GM18502 (cell line): ENCODE data around the gene IRF2BPL.

ENCODE experiments used
- ATAC-seq: cut with Tn5 transposase; IDR thresholded peaks from one replicate; pipeline ENCODE4 v1.9.1; 2021; ENCODE audit warnings: mild to moderate bottlenecking; ENCODE audit not compliant: unreplicated experiment, poor library complexity

Gene IRF2BPL

GRCh38 chr14:77014734-77015133 lies 13.8 kb downstream of the IRF2BPL start:
- ATAC-seq: no peak

DNA sequence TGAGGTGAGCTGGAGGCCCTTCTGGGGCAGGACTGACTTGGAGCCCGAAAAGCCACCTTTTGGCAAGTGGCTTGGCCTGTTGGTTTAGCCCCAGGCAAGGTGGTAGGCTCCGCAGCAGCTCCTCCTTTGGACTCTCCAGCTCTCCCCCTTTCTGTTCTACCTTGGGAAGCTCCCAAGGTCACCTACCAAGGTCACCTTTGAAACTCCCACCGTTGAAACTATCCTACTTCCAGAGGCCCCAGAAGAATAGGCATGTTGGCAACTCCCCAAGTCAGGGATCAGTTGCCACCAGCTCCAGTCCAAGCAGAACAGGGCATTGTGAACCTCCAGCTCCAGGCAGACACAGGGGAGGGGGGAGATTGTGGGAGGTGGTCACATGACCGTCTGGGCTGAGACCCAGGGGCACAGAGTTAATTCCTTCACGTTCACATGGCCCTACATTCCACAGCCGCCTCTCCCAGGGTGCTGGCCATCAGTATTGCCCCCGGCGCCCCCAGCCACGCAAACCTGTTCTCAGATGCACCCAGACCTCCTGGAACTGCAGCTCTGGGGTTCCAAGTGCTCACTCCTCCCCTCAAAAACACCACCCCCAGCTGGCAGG lies 14.4 kb downstream of the IRF2BPL start:
- ATAC-seq: no peak

DNA sequence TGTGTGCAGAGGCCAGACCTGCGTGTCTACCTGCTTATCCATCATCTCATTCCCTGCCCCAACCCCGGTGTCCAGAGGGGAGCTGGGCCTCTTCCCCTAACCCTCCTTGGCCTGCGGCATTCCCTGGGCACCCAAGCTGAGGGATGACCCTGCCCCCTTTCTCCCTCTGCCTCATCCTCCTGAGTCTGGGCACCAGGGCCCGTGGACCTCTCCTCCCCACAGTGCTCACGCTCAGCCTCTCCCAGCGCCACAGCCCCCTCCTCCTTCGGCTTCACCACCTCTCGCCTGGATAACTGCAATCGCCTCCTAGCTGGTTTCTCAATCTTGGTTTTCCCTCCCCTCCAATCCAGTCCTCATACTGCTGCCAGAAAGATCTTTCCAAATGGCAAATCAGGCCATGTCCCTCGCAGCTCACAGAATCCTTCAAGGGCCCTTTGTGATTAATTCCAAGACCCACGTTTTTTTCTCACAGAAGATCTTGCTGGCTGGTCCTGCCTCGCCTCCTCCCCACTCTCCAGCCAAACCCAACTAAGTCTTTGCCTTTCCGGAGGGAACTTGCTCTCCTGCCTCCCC lies 16.2 kb downstream of the IRF2BPL start:
- ATAC-seq: no peak

DNA sequence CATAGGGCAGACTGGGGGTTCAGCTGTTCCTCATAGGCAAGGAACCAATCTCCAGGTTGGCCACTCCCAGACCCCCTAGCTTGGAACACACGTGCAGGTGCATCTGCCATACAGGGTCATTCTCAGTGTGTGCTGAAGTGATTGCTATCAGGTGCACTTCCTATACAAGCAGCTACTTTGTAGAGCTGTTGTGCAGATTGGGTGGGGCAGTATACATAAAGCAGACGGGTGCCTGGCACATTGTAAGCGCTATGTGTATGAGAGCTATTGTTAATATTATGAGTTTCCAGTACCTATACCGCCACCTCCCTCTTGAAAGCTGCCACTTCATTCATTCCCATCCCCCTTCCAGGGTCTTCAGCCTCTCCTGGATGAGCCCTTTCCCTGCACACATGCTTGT lies 17.3 kb downstream of the IRF2BPL start:
- ATAC-seq: no peak

DNA sequence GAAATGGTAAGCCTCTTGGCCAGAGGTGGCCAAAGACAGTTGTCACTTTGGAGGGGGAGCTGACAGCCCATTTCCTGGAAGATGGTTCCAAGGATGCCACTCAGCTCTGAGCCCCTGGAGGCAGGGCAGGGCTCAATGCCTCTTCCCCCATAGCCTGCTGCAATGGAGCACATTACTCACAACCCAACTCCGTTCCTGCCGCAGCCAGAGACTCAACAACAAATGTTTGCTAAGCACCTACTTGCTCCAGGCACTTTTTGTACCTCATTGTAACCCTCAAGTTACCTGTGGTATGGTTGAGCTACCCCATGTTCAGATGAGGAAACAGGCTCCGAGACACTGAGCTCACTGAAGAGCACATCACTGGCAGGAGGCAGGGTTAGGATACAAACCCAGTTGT lies 19.5 kb downstream of the IRF2BPL start:
- ATAC-seq: no peak

DNA sequence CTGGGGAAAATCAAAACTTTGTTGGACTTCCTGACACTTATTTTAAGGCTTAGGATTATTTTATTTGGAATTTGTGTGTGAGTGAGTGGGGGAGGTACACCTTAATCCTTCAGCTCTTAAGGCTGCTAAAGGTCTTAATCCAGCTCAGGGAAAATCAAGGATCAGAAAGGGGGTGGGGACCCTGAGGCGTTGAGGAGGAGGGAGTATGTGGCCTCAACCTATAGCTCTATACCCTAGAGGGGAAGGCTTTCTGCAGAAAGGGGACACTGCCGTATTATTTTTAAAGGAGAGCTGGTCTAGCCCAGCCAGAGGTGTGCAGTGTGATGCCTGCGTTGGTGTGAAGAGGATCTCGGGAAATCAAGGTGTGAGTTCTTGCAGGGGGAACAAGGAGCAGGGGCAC lies 20.0 kb downstream of the IRF2BPL start:
- no peak for ATAC-seq

- ATAC-seq: no peak
Measured at GRCh38 chr14:77007975-77008421, 20.5 kb downstream of the IRF2BPL start.

- no peak for ATAC-seq
Measured at GRCh38 chr14:77007183-77007974, 21.1 kb downstream of the IRF2BPL start.

- no peak for ATAC-seq
Measured at GRCh38 chr14:77006132-77006531, 22.4 kb downstream of the IRF2BPL start.

DNA sequence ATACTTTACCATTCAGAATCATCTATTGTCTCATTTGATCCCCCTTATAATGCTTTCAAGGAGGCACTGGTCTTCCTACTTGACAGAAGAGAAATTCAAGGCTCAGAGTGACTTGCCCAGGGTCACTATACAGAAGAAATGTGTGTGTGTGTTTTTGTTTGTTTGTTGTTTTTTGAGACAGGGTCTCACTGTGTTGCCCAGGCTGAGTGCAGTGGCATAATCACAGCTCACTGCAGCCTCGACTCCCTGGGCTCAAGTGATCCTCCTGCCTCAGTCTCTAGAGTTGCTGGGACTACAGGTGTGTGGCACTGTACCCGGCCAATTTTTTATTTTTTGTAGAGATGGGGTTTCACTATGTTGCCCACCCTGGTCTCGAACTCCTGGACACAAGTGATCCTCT lies 22.9 kb downstream of the IRF2BPL start:
- no peak for ATAC-seq

DNA sequence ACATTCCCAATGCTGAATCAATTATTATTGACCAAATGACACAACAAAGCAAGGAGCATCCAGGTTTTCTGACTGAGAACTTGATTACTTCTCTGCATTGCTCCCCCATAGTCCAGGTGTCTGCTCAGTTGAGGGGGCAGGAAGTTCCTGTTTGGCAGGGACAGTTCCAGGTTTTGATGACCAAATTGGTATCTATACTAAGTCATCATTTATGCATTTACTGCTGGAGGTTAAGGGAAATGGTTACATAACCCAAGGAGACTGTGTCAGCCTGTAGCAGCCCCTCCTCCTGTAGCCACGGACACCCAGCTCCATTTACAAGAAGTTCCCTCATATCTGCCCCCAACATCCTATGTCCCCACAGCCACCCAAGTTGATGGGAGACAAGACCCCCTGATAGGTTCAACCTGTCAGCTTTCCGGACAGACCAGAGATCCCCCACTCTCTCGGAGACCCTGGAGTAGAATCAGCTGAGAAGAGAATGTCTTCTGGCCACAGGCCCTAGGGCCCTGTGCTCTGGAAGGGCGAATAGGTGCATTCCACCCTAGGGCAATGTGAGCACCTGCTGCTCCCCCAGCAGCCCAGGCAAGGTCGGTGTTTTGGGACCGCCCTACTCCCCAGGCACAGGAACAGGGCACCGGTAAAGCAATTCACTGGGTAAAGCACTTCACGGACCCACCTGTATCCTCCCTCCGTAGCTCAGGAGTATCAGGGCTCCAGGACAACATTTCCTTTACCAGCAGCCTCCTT lies 23.6 kb downstream of the IRF2BPL start:
- ATAC-seq: no peak

DNA sequence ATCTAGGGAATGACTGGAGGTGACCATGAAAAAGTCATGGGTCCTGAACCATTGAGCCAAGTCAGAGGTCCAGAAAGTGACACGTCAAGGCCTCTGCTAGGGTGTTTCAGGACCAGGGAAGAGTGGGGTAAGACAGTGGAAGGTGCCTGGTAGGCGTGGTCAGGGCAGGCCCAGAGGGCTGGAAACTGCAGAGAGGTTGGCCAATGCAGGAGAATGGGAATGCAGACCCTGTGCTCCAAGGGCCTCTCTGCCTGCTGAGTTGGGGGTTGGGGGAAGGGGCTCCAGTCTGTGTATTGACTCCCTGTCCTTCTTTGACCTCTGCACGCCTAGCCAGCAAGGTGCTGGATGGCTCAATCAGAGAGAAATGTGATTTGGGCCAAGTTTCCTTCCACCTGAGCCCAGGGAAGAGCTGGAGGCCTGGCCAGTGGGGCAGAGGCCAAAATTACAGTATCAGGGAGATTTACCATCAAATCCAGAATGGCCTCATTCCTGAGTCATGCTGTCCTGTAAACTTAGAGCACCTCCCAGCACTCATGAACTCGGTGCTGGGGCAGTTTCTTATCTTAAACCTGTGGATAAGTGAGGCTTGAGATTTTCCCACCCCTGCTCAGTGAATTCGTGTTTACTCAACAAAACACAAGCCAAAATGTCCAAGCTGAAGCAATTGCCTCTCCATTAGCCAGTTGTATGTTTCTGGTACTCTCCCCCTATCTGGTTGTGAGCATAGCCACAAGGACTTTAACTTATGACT lies 24.4 kb downstream of the IRF2BPL start:
- no peak for ATAC-seq

- ATAC-seq: no peak
Measured at GRCh38 chr14:77002889-77003288, 25.6 kb downstream of the IRF2BPL start.

- no peak for ATAC-seq
Measured at GRCh38 chr14:77002335-77002734, 26.2 kb downstream of the IRF2BPL start.

- ATAC-seq: peak; percentile 66
Measured at GRCh38 chr14:77000340-77001270, 27.9 kb downstream of the IRF2BPL start.

GRCh38 chr14:76998910-76999309 lies 29.6 kb downstream of the IRF2BPL start:
- ATAC-seq: no peak

DNA sequence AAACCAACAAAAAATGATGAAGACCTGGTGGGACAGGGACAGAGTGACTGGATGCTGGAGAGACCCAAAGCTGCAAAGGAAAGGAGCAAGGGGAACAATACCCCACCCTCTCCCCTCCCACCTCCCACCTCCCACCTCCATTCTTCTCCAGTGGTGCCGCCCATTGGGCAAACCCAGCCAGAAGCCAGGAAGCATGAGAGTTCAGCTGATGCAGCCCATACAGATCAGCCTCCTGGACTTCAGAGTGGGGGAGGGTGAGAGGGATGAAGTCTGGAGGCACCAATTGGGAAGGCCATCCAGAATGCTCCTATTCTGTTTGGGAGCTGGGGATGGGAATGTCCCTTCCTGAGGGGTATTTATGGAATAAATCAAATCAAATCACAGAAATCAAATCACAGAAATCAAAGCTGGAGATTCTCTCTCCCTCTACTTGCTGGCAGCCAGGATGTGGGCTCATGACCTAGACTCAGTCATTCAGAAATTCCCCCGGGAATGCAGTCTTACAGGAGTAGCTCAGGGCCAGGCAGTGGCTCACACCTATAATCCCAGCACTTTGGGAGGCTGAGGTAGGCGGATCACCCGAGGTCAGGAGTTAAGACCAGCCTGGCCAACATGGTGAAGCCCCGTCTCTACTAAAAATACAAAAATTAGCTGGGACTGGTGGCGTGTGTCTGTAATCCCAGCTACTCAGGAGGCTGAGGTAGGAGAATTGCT lies 31.1 kb downstream of the IRF2BPL start:
- ATAC-seq: no peak

DNA sequence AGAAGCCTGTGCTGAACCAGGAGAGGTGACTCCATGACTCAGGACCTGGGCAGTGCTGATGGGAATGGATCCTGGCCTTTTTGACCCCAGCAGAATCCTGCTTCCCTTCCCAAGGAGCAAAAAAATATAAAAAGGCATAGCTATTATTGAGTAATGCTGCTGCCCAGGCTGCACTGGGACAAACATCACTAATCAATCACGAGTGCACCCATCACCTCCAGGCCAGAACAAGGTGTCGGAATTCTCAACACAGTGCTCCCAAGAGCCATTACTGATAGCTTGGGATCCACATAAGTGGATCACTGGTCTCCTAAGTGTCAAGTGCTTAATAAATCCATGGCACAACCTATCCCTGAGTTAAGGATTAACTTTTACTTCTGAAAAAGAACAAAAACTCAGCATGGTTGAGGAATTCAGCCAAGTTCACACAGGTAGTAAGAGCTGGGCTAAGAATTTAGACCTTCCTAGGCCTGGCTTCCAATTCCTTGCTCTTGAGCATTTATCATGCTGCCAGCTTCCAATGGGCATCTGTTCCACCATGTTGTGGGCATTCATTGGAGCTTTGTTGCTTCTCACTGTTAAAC lies 31.9 kb downstream of the IRF2BPL start:
- no peak for ATAC-seq
